Measurements from ENCODE around the gene AUH.

AUH gene

GRCh38 chr9:91273853-91274552 lies 87.7 kb downstream of the AUH start:
- no peak for TF ChIP-seq CTCF (IDR thresholded peaks at IDR 0.05; ENCODE audit: control insufficient read depth, extremely low read depth, insufficient read depth)
- DNase-seq (ENCODE audit: low read depth): peak; percentile 38
- no peak overlapping the region for H3K4me3 ChIP-seq (ENCODE audit: low read depth, low read length)

GRCh38 chr9:91271156-91271555 lies 90.6 kb downstream of the AUH start:
- no peak overlapping the region for H3K4me3 ChIP-seq (ENCODE audit: low read depth, low read length)
- no peak for TF ChIP-seq CTCF (IDR thresholded peaks at IDR 0.05; ENCODE audit: control insufficient read depth, extremely low read depth, insufficient read depth)
- DNase-seq (ENCODE audit: low read depth): no peak

- TF ChIP-seq CTCF (IDR thresholded peaks at IDR 0.05; ENCODE audit: control insufficient read depth, extremely low read depth, insufficient read depth): no peak
- no peak for DNase-seq (ENCODE audit: low read depth)
- H3K4me3 ChIP-seq (ENCODE audit: low read depth, low read length): no peak overlapping the region
These were observed 91.7 kb downstream of the AUH start for GRCh38 chr9:91269907-91270491.

GRCh38 chr9:91266448-91266847 lies 95.3 kb downstream of the AUH start:
- DNase-seq (ENCODE audit: low read depth): no peak
- no peak overlapping the region for H3K4me3 ChIP-seq (ENCODE audit: low read depth, low read length)
- no peak for TF ChIP-seq CTCF (IDR thresholded peaks at IDR 0.05; ENCODE audit: control insufficient read depth, extremely low read depth, insufficient read depth)

GRCh38 chr9:91265514-91265913 lies 96.2 kb downstream of the AUH start:
- no peak for DNase-seq (ENCODE audit: low read depth)
- no peak for TF ChIP-seq CTCF (IDR thresholded peaks at IDR 0.05; ENCODE audit: control insufficient read depth, extremely low read depth, insufficient read depth)
- H3K4me3 ChIP-seq (ENCODE audit: low read depth, low read length): no peak overlapping the region

GRCh38 chr9:91261417-91261816 lies 100.3 kb downstream of the AUH start:
- DNase-seq (ENCODE audit: low read depth): no peak
- no peak overlapping the region for H3K4me3 ChIP-seq (ENCODE audit: low read depth, low read length)
- TF ChIP-seq CTCF (IDR thresholded peaks at IDR 0.05; ENCODE audit: control insufficient read depth, extremely low read depth, insufficient read depth): no peak

- no peak overlapping the region for H3K4me3 ChIP-seq (ENCODE audit: low read depth, low read length)
- TF ChIP-seq CTCF (IDR thresholded peaks at IDR 0.05; ENCODE audit: control insufficient read depth, extremely low read depth, insufficient read depth): no peak
- no peak for DNase-seq (ENCODE audit: low read depth)
These were observed 102.6 kb downstream of the AUH start for GRCh38 chr9:91259162-91259561.

Data from LNCaP clone FGC (cell line).